Stomach (tissue), 4 donors: ENCODE data around the gene TNNI3.

ENCODE experiments used
- EP300 ChIP-seq: sonication (generic); formaldehyde crosslinking; IDR thresholded peaks from one replicate; pipeline ENCODE4 v1.6.1; 2017; ENCODE audit warnings: antibody characterized with exemption
- POLR2A ChIP-seq, 4 donors: fragments of 450-650 bp; IDR thresholded peaks; one replicate each; pipeline ENCODE4 v1.6.1; 2016; ENCODE audit warnings: antibody characterized with exemption in 4 of 4, control low read depth in 2 of 4, mild to moderate bottlenecking in 1 of 4, moderate library complexity in 1 of 4
- POLR2AphosphoS5 ChIP-seq, 3 donors: sonication (generic); formaldehyde crosslinking; IDR thresholded peaks; one replicate each; pipeline ENCODE4 v1.6.1; 2016; ENCODE audit warnings: antibody characterized with exemption in 3 of 3
- TF ChIP-seq, protein P1 (sequence below), 7 experiments: fragments of 450-650 bp in 4 of 7; fragments of 200-600 bp in 3 of 7; sonication (generic) in 3 of 7; IDR thresholded peaks; one replicate each; pipeline ENCODE4 v1.5.1; 2016 to 2019; ENCODE audit warnings: antibody characterized with exemption in 7 of 7, control low read depth in 2 of 7, mild to moderate bottlenecking in 1 of 7

DNA sequence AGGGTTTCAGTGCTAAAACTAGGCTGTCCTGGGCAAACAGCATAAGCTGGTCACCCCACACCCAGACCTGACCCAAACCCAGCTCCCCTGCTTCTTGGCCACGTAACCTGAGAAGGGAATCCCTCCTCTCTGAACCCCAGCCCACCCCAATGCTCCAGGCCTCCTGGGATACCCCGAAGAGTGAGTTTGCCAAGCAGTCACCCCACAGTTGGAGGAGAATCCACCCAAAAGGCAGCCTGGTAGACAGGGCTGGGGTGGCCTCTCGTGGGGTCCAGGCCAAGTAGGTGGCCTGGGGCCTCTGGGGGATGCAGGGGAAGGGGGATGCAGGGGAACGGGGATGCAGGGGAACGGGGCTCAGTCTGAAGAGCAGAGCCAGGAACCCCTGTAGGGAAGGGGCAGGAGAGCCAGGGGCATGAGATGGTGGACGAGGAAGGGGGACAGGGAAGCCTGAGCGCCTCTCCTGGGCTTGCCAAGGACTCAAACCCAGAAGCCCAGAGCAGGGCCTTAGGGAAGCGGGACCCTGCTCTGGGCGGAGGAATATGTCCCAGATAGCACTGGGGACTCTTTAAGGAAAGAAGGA lies 42.9 kb downstream of the TNNI3 start:
- TF ChIP-seq, protein P1, sequence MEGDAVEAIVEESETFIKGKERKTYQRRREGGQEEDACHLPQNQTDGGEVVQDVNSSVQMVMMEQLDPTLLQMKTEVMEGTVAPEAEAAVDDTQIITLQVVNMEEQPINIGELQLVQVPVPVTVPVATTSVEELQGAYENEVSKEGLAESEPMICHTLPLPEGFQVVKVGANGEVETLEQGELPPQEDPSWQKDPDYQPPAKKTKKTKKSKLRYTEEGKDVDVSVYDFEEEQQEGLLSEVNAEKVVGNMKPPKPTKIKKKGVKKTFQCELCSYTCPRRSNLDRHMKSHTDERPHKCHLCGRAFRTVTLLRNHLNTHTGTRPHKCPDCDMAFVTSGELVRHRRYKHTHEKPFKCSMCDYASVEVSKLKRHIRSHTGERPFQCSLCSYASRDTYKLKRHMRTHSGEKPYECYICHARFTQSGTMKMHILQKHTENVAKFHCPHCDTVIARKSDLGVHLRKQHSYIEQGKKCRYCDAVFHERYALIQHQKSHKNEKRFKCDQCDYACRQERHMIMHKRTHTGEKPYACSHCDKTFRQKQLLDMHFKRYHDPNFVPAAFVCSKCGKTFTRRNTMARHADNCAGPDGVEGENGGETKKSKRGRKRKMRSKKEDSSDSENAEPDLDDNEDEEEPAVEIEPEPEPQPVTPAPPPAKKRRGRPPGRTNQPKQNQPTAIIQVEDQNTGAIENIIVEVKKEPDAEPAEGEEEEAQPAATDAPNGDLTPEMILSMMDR (IDR thresholded peaks at IDR 0.05), result no peak
- TF ChIP-seq EP300 (no peak), POLR2A (IDR thresholded peaks at IDR 0.05) (no peak), POLR2AphosphoS5 (IDR thresholded peaks at IDR 0.05) (no peak)
